HG03103 (cell line): Measurements from ENCODE around the gene PDE6D.
"Not testable (repeated sequence)": the region's sequence is repeated elsewhere in the genome, so short reads cannot be mapped to it uniquely, and the experiment has no call there.

Source experiments
- ATAC-seq: cut with Tn5 transposase; IDR thresholded peaks from one replicate; pipeline ENCODE4 v1.9.1; 2021; ENCODE audit warnings: low read depth; ENCODE audit not compliant: unreplicated experiment

PDE6D gene

GRCh38 chr2:231720987-231721966 lies 59.8 kb downstream of the PDE6D start:
- peak; percentile 77 for ATAC-seq

DNA sequence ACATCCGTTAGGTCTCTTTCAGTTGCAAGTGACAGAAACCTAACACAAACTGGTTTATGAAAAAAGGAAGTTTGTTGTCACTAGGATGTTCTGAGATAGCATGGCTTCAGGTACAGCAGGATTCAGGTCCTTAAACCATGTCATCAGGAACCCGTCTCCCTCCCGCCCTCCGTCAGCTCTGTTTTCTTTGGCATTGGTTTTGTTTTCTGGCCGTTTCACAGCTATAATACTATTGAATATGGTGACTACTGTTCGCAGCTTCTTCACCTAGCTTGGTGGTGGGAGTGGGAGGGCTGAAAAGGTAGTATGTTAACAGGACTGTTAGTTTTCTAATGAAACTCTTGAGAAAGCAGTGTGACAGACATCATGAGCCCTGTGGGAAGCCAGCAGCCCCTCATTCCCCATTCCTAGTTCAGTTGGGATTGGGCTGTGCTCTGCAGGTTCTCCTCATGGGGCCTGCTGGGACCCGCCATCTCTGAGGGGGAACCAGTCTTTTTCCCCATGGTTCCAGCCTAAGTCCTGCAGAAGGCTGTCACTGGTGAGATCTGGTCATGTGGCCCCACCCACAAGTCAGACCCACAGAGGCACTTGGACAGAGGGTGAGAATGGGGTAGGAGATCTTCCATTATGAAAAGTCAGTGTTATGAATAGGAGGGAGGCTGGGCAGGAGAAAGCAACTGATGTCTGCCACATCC lies 60.6 kb downstream of the PDE6D start:
- peak; percentile 9 for ATAC-seq

GRCh38 chr2:231718799-231719198 lies 62.3 kb downstream of the PDE6D start:
- no peak for ATAC-seq

DNA sequence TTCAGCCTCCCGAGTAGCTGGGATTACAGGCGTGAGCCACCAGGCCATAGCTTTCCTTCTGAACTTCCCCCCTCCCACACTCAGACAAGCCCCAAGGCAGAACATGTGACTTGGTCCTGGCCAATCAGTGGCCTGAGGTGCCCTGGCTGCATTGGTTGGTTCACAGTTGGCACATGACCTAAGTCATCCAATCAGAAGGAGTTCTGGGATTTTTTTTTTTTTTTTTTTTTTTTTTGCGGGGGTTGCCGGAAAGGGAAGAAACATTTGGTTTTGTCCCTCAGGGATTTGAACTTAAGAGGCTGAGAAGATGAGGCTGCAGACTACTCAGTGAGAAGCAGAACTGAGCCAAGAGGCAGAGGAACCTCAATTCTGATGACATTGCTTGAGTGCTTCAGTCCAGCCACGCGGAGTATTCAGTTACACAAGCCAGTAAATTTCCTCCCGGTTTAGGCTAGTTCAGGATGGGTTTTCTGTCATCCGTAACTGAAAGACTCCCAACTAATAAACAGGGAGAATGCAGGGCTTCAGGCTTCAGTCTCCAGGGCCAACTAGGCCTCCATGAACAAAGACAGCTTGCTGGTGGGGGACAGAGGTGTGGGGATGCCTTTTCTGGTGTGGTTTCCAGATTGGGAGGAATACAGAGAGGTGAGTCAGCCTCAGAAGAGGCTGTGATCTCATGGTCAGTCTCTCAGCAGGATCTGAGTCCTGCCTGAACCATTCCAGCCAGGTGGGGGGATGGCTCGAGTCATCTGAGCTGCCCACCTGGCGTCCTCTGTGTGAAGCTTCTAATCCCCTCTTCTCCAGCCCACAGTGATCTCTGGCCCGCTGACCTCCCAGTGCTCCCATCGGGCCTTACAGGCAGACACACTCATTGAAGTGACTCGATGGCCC lies 63.6 kb downstream of the PDE6D start:
- peak; percentile 31 for ATAC-seq

DNA sequence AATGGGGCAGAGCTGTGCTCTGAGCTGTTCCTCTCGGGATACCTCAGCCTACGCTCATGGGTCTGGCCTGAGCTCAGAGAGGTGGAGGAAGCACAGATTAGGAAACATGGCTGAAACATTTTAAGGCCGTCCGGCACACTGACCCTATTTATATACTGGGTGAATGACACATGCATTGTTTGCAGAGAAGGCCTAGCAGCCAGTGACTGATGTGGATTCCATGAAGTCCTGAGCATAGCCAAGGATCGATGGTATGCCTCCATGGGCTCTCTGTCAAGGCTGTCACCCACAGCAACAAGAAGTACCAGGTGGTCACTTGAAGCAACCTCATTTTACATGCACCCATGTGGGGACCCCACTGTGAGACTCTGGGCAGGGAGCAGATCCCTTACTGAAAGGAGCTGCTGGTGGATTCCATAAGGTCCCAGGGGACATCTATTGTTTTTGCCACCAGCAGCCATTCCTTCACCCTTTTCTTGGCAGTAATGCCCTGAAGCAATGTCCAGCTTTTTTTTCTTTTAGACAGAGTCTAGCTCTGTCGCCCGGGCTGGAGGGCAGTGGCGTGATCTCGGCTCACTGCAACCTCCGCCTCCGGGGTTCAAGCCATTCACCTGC lies 64.3 kb downstream of the PDE6D start:
- no peak for ATAC-seq

GRCh38 chr2:231715988-231716616 lies 65.0 kb downstream of the PDE6D start:
- no peak for ATAC-seq

DNA sequence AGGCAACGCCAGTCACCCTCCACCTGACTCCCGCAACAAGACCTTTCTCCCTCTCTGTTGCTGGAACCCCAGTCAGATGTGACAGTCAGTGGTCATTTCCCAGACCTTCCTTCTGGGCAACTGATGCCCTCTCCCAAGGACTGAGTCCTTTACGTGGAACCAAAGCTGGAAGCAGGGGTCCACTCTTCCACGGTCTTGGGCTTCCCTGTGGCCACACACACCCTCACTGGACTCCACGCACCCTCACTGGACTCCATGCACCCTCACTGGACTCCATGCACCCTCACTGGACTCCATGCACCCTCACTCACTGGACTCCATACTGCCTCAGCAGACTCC lies 65.6 kb downstream of the PDE6D start:
- no peak for ATAC-seq

DNA sequence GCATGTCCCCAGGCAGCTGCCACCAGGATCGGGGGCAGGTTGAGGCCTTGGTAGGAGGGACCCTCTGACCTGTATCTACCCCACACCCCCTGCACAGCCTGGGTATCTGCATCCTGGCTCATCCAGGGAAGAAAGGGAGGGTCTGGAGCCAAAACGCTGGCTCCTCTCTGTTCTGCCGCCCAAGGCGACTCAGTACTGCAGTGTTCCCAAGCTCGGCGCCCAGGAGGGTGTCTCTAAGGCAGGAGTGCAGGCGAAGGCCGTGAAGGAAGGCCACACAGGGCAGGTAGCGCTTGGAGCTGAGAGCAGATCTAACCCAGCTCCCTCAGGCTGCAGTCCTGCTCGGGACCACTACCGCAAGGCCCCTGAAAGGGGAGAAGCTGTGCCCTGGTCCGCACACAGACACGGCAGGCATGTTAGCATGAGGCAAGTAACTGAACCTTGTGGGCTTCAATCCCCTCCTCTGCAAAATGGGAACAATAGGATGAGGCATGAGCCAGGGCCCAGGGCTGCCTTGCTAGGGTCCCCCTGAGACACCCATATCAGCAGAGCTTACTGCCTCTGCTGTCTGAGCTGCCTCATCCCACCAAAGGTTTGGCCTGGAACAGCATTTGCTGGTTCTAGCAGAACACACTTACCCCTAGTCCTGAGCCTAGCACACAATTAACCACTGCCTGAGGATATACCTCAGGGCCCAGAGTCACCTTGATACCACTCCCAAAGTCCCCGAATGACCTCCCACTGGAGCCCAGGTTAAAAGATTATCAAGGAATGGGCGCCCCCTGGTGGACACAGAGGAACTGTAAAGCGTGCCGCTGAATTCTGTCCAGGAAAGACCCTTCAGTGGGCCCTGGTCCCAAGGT lies 66.2 kb downstream of the PDE6D start:
- ATAC-seq: no peak

GRCh38 chr2:231713730-231714638 lies 67.1 kb downstream of the PDE6D start:
- ATAC-seq: no peak

DNA sequence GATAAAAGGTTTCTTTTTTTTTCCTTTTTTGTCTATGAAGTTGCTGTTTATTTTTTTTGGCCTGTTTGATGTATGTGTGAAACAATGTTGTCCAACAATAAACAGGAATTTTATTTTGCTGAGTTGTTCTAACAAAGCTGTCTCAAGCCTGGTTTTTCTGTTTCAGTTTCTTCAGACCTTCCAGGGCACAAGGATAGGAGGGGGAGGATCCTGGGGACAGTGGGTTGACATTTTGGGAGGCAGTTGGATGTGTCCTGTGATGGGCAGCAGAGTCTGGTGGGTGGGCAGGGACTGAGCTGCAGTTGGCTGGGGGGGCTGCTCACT lies 67.7 kb downstream of the PDE6D start:
- not testable (repeated sequence) for ATAC-seq

DNA sequence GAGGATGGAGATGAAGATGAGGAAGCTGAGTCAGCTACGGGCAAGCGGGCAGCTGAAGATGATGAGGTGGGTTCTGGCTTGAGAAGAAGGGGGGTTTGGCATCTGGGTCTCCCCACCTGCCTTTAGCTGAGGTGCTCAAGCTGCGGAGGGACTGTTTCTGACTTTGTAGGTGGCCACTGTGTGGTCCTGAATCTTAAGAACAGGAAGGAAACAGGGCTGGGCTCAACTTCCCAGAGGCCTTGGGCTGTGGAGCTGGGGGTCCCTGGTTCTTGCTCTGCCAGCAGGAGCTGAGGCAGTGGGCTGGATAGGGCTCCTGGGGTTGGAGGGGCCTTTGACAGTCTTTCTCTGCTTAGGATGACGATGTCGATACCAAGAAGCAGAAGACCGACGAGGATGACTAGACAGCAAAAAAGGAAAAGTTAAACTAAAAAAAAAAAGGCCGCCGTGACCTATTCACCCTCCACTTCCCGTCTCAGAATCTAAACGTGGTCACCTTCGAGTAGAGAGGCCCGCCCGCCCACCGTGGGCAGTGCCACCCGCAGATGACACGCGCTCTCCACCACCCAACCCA lies 68.5 kb downstream of the PDE6D start:
- not testable (repeated sequence) for ATAC-seq

GRCh38 chr2:231711677-231712450 lies 69.2 kb downstream of the PDE6D start:
- ATAC-seq: no peak

DNA sequence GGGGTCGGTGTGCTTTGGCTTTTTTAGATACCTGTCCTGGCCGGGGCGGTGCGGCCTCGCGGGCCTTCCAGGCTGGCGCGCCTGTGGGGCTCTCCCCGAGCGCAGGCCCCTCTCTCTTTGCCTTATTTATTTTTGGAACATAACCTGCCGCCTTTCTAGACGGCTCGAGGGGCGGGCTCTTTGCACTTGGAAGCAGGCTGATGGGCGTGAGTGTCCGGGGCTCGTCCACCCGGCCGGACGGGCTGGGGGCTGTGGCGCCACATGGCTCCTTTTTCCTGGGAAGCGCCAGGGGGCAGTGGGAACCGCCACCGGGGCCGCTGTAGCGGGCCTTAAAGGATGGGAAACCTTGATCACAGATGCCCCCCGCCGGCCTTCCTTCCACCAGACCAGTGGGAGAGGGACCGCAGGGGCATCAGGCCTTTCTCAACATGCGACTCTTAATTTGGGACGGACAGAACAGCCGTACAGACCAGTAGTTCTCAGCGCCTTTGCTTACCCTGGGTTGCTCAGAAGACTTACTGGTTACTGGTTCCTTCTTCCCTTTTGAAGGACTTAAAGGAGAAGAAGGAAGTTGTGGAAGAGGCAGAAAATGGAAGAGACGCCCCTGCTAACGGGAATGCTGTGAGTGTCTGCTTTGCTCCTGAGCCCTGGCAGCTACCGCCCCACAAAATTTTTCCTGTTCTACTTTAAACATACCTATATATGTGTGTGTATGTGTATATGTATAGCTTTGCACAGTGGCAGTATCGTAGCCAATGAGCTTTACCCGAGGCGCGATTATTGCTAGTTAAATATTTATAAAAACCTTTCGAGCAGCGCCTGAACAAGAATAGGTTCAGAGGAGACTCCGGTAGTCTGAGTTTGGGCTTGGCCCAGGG lies 70.0 kb downstream of the PDE6D start:
- ATAC-seq: no peak

DNA sequence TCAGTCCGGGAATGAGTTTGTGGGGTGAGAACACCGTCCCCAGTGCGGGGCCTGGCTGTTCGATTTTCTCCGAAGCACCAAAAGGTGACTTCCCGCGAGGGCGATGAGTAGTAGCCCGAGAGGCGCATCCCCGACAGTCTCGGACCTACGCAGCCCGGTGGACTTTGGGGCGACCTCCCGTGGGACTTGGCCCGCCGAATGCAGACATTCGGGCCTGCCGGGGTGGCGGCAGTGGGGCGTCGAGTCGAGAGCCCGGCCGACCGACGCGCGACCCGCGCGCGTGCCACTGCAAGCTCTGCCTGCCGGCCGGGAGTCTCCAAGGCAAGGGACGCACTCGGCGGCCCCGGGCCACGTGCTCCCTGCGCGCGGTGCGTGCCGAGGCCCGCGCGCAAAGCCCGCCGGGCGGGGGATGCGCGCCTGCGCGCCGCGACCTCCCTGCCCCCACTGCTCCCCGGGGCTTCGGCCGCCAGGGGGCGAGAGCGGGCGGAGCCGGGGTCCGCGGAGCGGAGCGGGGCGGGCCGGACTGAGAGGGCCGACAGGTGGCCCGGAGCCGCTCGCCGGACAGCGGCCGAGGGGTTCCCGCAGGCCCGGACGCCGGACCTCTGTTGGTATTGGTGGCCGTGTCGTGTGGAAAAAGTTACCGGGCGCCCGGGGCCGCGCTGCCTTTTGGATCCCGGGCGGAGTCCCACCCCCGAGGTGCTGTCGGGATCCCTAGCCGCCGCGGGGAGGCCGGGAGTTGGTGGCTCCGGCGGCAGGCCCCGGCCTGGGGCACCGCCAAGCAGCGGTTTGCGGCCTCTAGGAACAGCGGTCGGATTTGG lies 70.9 kb downstream of the PDE6D start:
- ATAC-seq: no peak

GRCh38 chr2:231709636-231709980 lies 71.5 kb downstream of the PDE6D start:
- ATAC-seq: no peak
